HG03103 (cell line): ENCODE measurements around the gene ZNF282.
"Not testable (repeated sequence)": the region's sequence is repeated elsewhere in the genome, so short reads cannot be mapped to it uniquely, and the experiment has no call there.

Experiments
- ATAC-seq: cut with Tn5 transposase; IDR thresholded peaks from one replicate; pipeline ENCODE4 v1.9.1; 2021; ENCODE audit warnings: low read depth; ENCODE audit not compliant: unreplicated experiment

The ZNF282 gene

GRCh38 chr7:149223176-149223575 is 27.8 kb downstream of the ZNF282 start:
- ATAC-seq: no peak

GRCh38 chr7:149223761-149224160 is 28.4 kb downstream of the ZNF282 start:
- no peak for ATAC-seq

GRCh38 chr7:149224352-149224751 is 29.0 kb downstream of the ZNF282 start:
- no peak for ATAC-seq

DNA sequence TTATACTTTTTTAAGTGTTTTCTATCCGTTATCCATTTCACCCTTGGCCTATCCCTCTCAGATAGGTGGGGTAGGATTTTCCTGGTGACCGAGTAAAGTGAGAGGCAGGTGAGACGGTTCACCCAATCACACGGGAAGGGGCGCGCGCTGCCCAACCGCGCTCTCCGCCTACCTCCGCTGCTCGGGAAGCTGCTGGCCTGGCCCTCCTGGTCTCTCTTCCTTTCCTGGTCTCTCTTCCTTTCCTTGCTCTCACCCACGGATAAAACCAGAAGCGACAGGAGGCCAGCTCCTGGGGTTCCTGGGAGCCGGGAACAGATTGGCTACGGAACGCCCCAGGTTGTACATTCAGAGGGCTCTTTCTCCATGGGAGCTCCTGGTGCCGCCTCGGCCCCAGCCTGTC is 29.8 kb downstream of the ZNF282 start:
- ATAC-seq: no peak

DNA sequence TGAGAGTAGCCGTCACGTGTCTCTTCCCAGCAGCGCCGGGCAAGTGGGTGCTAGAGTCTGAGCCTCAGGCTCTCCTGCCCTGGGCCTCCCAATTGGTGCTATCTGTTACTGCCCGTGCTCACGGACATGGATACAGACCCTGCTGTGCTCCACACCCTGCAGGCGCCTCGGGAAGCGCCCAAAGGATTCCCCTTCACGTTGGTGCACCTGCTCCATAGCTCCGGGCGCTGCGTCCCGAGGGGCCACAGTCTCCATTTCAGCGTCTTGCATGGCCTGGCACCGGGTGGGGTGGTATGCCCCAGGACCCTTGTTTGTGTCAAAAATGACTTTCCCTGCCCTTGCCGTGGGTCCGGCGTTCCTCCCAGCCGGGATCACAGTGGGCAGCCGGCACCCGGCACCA is 30.3 kb downstream of the ZNF282 start:
- no peak for ATAC-seq

DNA sequence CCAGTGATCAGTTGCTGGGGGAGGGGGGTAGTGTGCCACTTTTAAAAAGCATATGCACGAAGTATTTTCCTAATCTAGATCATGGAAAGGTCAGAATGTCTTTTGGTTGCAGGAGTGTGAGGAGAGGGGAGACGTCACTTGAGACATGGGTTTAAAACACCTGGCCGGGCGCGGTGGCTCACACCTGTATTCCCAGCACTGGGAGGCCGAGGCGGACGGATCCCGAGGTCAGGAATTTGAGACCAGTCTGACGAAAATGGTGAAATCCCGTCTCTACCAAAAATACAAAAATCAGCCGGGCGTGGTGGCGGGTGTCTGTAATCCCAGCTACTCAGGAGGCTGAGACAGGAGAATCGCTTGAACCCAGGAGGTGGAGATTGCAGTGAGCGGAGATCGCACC is 31.0 kb downstream of the ZNF282 start:
- not testable (repeated sequence) for ATAC-seq

GRCh38 chr7:149226840-149227494 is 31.6 kb downstream of the ZNF282 start:
- ATAC-seq: no peak

DNA sequence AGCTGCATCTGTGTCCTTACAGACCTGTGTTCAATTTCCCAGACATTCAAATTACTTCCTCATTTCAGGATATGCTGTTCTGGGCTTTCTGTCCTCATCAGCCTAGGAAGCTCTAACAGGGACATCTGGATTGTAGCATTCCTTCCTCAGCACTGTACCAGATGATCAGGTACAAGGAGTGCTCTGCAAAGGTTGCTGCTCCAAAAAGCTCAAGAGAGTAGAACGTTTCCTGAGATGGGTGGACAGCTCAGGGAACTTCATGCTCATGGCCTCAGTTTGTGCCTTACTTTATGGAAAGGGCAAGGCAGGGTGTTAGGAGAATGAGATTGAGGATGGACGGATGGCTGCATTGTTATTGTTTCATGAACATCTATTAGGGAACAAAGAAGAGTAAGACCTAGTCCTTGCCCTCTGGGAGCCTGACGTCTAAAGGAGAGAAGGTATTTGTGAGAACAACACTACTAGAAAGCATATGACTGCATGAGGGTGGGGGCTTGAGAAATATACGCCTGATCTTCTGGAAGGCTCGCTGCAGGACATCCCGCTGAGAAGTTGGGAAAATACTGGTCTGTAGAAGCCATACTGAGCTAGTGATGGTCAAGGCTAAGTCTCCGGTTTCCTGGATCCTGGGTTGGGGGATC is 33.6 kb downstream of the ZNF282 start:
- ATAC-seq: no peak

DNA sequence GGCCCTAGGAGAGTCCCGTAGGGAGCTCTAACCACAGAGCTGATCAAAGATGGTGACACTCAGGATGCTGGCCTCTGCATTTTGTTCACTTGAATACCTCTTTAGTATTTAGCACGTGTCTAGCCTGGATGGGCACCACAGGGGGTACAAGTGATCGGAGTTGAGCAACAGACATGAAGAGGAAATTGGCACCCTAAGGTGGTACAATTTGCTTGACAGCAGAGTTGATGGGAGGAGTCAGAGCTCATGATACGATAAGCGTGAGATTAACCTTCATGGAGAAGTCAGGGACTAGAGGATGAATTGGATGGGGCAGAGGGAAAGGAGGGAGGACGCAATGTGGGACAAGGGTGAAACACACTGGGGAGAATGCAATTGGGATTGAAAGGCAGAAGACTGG is 34.2 kb downstream of the ZNF282 start:
- no peak for ATAC-seq

GRCh38 chr7:149232362-149232761 is 37.0 kb downstream of the ZNF282 start:
- ATAC-seq: no peak

- ATAC-seq: not testable (repeated sequence)
Measured at GRCh38 chr7:149233655-149234204, 38.4 kb downstream of the ZNF282 start.

DNA sequence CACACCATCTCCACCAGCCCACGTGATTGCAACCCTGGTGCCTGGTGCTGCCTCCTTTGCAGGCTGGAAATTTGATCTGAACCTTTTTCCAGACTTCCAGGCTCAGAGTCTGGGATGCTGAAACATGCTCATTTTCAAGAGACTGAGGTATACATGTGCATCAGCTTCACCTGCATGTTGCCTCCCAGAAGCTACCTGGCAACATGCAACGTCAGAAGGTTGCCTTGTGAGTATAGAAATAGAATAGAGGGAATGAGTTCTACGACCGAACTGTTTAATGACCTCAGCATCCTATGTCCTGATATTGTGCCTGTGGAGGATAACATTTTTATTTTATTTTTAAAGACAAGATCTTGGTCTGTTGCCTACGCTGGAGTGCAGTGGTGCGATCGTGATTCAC is 42.2 kb downstream of the ZNF282 start:
- ATAC-seq: no peak

GRCh38 chr7:149238051-149238450 is 42.7 kb downstream of the ZNF282 start:
- no peak for ATAC-seq

DNA sequence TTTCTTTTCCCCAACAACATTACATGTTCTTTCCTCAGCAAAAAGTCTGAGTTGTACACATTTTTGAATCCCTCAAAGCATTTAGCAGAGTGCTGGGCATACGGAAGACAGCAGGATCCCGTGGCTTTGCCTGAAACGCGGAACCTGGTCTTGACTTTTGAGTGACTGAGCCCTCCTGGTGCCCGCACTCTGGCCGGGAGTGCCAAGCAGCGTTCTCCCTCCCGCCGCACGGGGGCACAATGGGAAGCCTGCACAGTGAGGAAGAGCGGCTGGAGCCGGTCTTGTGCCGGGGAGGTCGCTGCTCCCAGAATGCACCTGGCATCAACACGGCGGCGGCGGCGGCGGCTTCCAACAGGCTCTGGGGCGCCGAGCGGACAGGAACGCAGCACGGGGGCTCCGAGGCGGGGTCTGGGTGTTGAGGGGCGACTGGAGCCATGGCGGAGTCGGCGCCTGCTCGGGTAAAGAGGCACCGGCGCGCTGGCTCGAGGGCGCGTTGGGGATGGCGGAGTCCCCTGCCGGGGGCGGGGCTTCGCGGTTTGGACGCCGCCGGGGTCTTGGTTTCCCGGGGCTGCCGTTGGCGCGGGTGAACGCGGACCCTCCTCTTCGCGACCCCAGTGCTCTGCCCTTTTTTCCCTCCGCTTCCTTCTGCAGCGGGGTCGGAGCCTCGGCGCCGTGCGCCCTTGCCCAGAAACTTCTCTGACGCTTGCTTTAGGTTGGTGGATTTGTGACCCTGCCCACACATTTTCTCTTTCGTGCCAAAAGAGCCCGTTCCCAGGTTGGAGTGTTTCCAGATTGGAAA is 44.2 kb downstream of the ZNF282 start, which contains the start of gene ZNF212:
TSS of gene ZNF212 (plus strand) at position 307 of the 799 bp plus-strand sequence. CDS start at position 435, 128 bp downstream.
- ATAC-seq: peak; percentile 98

DNA sequence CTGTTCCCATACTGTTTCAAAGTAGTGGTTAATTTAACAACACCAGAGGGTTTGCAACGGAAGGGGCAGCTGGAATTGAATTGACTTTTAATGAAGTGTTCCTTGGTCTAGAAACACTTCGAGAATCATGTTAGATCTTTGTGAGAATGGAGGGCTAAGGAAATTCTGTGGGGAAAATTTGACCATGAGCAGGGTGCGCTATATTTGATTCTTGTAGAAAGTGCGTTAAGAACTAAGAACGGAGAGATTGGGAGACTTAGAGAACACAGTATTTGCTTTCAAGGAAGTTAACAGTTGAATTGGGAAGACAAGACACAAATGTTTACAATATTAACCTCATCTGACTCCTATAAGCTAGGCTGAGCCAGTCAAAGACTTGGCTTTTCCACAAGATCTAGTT is 45.3 kb downstream of the ZNF282 start:
- ATAC-seq: no peak

GRCh38 chr7:149241696-149242095 is 46.4 kb downstream of the ZNF282 start:
- ATAC-seq: no peak

DNA sequence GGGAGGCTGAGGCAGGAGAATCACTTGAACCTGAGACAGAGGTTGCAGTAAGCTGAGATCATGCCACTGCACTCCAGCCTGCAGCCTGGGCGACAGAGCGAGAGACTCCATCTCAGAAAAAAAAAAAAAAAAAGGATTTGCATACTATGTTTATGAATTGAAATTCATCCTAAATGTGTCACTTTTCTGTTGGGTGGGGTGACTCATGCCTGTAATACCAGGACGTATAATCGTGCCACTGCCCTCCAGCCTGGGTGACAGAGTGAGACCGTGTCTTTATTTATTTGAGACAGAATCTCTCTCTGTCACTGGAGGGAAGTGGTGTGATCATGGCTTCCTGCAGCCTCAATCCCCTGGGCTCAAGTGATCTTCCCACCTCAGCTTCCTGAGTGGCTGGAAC is 49.9 kb downstream of the ZNF282 start:
- ATAC-seq: no peak

DNA sequence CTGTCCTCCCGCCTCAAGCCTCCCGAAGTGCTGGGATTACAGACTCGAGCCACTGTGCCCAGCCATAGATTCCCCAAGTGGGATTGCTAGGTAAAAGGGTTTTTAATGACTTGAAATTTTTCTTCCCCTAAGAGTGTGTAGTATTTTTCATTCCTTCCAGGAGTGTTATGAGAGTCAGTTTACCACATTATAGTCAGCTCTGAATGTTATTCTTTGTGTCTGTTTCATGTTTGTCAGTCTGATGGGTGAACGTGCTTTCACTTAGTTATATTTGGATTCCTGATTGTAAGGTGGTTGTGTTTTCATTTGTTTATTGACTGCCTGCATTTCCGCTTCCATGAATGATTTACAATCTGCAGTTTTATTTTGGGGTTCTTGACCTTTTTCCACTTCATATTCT is 50.4 kb downstream of the ZNF282 start:
- no peak for ATAC-seq

DNA sequence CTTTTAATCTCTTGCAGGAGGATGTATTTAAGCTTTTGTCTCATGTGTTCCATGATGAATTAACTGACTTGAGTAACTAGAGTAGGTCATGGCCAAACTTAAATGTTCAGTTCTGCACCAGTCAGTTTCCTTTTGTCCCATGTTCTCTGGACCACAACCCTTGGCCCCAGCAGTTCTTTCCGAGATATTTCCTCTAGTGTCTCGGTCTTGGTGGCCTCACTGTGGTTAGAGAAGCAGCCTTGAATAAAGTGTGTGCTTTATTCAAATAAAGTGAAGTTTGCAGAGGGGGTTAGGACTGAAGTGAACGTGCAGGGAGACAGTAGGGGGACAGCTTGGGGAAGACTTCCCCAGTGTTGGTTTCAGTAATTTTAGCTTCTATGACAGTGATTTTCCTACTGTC is 53.4 kb downstream of the ZNF282 start:
- no peak for ATAC-seq

DNA sequence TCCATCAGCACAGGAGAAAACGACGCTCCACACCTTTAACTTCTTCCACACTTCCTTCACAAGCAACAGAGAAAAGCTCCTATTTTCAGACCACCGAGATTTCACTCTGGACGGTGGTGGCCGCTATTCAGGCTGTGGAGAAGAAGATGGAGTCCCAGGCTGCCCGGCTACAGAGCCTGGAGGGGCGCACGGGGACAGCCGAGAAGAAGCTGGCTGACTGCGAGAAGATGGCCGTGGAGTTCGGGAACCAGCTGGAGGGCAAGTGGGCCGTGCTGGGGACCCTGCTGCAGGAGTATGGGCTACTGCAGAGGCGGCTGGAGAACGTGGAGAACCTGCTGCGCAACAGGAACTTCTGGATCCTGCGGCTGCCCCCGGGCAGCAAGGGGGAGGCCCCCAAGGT is 54.8 kb downstream of the ZNF282 start:
- not testable (repeated sequence) for ATAC-seq

DNA sequence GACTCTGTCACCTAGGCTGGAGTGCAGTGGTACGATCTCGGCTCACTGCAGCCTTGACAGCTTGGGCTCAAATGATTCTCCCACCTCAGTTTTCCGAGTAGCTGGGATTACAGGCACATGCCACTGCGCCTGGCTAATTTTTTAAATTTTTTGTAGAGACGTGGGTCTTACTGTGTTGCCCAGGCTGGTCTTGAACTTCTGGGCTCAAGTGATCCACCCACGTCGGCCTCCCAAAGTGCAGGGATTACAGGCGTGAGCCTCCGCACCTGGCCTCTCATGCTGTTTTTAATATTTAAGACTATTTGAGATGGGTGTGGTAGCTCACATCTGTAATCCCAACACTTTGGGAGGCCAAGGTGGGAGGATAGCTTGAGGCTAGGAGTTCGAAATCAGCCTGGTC is 56.2 kb downstream of the ZNF282 start:
- not testable (repeated sequence) for ATAC-seq
